ENCODE data around the gene NCOA7. TPM values are rescaled to one million over a fixed set of nuclear protein-coding genes. Genes with fewer than 3 reads are reported as not detected.
A peak's percentile ranks its signal among the peaks of the same experiment; 100 is the strongest.

NCOA7 gene
- total and polyA plus RNA-seq, 9 of the 15 experiments (the other 6 are each of a cell fraction or from before 2014, with no cell fraction given) = 5.8 to 14.6 (median 9.3) TPM

GRCh38 chr6:125790358-125791150, at the start of gene NCOA7 (continued):
- TF ChIP-seq, protein P1, sequence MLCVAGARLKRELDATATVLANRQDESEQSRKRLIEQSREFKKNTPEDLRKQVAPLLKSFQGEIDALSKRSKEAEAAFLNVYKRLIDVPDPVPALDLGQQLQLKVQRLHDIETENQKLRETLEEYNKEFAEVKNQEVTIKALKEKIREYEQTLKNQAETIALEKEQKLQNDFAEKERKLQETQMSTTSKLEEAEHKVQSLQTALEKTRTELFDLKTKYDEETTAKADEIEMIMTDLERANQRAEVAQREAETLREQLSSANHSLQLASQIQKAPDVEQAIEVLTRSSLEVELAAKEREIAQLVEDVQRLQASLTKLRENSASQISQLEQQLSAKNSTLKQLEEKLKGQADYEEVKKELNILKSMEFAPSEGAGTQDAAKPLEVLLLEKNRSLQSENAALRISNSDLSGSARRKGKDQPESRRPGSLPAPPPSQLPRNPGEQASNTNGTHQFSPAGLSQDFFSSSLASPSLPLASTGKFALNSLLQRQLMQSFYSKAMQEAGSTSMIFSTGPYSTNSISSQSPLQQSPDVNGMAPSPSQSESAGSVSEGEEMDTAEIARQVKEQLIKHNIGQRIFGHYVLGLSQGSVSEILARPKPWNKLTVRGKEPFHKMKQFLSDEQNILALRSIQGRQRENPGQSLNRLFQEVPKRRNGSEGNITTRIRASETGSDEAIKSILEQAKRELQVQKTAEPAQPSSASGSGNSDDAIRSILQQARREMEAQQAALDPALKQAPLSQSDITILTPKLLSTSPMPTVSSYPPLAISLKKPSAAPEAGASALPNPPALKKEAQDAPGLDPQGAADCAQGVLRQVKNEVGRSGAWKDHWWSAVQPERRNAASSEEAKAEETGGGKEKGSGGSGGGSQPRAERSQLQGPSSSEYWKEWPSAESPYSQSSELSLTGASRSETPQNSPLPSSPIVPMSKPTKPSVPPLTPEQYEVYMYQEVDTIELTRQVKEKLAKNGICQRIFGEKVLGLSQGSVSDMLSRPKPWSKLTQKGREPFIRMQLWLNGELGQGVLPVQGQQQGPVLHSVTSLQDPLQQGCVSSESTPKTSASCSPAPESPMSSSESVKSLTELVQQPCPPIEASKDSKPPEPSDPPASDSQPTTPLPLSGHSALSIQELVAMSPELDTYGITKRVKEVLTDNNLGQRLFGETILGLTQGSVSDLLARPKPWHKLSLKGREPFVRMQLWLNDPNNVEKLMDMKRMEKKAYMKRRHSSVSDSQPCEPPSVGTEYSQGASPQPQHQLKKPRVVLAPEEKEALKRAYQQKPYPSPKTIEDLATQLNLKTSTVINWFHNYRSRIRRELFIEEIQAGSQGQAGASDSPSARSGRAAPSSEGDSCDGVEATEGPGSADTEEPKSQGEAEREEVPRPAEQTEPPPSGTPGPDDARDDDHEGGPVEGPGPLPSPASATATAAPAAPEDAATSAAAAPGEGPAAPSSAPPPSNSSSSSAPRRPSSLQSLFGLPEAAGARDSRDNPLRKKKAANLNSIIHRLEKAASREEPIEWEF (CRISPR knock-in tag; IDR thresholded peaks at IDR 0.05) = no peak
- TF ChIP-seq ERF (CRISPR knock-in tag; IDR thresholded peaks at IDR 0.05) (peak; percentile 81), ZNF76 (CRISPR knock-in tag; IDR thresholded peaks at IDR 0.05; ENCODE audit: borderline replicate concordance) (0 out of 2 replicates have a peak, but pooled peaks have one; percentile 22), HDGF (IDR thresholded peaks at IDR 0.05) (no peak), ZNF431 (CRISPR knock-in tag; IDR thresholded peaks at IDR 0.05) (no peak), ZNF609 (CRISPR knock-in tag; IDR thresholded peaks at IDR 0.05; ENCODE audit: borderline replicate concordance) (0 out of 2 replicates have a peak, but pooled peaks have one; percentile 35), RBM25 (IDR thresholded peaks at IDR 0.05; ENCODE audit: low read depth, low read length, severe bottlenecking) (peak; percentile 64), FOXM1 (IDR thresholded peaks at IDR 0.05; ENCODE audit: low read depth) (no peak), FOXM1 (CRISPR knock-in tag; IDR thresholded peaks at IDR 0.05; ENCODE audit: low read depth) (no peak), ZFPM2 (CRISPR knock-in tag; IDR thresholded peaks at IDR 0.05) (0 out of 2 replicates have a peak, but pooled peaks have one; percentile 61), ZNF282 (CRISPR knock-in tag; IDR thresholded peaks at IDR 0.05) (peak; percentile 80; the same call in 1 of the 2 replicates)
- TF ChIP-seq, protein P2, sequence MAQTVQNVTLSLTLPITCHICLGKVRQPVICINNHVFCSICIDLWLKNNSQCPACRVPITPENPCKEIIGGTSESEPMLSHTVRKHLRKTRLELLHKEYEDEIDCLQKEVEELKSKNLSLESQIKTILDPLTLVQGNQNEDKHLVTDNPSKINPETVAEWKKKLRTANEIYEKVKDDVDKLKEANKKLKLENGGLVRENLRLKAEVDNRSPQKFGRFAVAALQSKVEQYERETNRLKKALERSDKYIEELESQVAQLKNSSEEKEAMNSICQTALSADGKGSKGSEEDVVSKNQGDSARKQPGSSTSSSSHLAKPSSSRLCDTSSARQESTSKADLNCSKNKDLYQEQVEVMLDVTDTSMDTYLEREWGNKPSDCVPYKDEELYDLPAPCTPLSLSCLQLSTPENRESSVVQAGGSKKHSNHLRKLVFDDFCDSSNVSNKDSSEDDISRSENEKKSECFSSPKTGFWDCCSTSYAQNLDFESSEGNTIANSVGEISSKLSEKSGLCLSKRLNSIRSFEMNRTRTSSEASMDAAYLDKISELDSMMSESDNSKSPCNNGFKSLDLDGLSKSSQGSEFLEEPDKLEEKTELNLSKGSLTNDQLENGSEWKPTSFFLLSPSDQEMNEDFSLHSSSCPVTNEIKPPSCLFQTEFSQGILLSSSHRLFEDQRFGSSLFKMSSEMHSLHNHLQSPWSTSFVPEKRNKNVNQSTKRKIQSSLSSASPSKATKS (CRISPR knock-in tag; IDR thresholded peaks at IDR 0.05) = no peak
- TF ChIP-seq, protein P3, sequence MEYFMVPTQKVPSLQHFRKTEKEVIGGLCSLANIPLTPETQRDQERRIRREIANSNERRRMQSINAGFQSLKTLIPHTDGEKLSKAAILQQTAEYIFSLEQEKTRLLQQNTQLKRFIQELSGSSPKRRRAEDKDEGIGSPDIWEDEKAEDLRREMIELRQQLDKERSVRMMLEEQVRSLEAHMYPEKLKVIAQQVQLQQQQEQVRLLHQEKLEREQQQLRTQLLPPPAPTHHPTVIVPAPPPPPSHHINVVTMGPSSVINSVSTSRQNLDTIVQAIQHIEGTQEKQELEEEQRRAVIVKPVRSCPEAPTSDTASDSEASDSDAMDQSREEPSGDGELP (CRISPR knock-in tag; IDR thresholded peaks at IDR 0.05; ENCODE audit: borderline replicate concordance) = peak; percentile 58; the same call in 1 of the 2 replicates
